Hepatocyte (in vitro differentiated cells): ENCODE data around the gene KCNC4. TPM values are rescaled to one million over a fixed set of nuclear protein-coding genes. Genes with fewer than 3 reads are reported as not detected.
A peak's percentile ranks its signal among the peaks of the same experiment; 100 is the strongest.

Experiments
- DNase-seq: peaks from one replicate; pipeline ENCODE4 v3.0.0-alpha.2; 2016; ENCODE audit warnings: low spot score
- H2AFZ ChIP-seq: fragments of 200-600 bp; sonication (generic); 2 replicates; pipeline ENCODE4 v1.6.0; 2016; ENCODE audit warnings: antibody characterized with exemption, mild to moderate bottlenecking
- H3K27ac ChIP-seq: fragments of 200-600 bp; sonication (generic); 2 replicates; pipeline ENCODE4 v1.5.1; 2016; ENCODE audit warnings: mild to moderate bottlenecking
- H3K27me3 ChIP-seq: fragments of 200-600 bp; sonication (generic); 2 replicates; pipeline ENCODE4 v1.6.1; 2016
- H3K36me3 ChIP-seq: fragments of 200-600 bp; sonication (generic); replicated peaks from 2 replicates; pipeline ENCODE4 v1.5.1; 2016; ENCODE audit warnings: low read depth; ENCODE audit not compliant: insufficient read depth
- H3K4me1 ChIP-seq: fragments of 200-600 bp; sonication (generic); 2 replicates; pipeline ENCODE4 v1.5.1; 2016; ENCODE audit warnings: mild to moderate bottlenecking, moderate library complexity; ENCODE audit not compliant: insufficient read depth
- H3K4me2 ChIP-seq: fragments of 200-600 bp; sonication (generic); 2 replicates; pipeline ENCODE4 v1.6.0; 2016
- H3K4me3 ChIP-seq: fragments of 200-600 bp; sonication (generic); 2 replicates; pipeline ENCODE4 v1.5.1; 2016; ENCODE audit warnings: mild to moderate bottlenecking
- H3K79me2 ChIP-seq: fragments of 200-600 bp; sonication (generic); 2 replicates; pipeline ENCODE4 v1.6.0; 2017; ENCODE audit warnings: mild to moderate bottlenecking
- H3K9me2 ChIP-seq: fragments of 200-600 bp; sonication (generic); replicated peaks from 2 replicates; pipeline ENCODE4 v1.6.0; 2017; ENCODE audit warnings: mild to moderate bottlenecking; ENCODE audit not compliant: insufficient read depth
- H3K9me3 ChIP-seq: fragments of 200-600 bp; sonication (generic); 2 replicates; pipeline ENCODE4 v1.5.1; 2016; ENCODE audit warnings: low read depth, mild to moderate bottlenecking
- H4K20me1 ChIP-seq: fragments of 200-600 bp; sonication (generic); 2 replicates; pipeline ENCODE4 v1.6.0; 2016; ENCODE audit warnings: mild to moderate bottlenecking; ENCODE audit not compliant: insufficient read depth, poor library complexity, severe bottlenecking
- EZH2 ChIP-seq: fragments of 200-600 bp; sonication (generic); IDR thresholded peaks from 2 replicates; pipeline ENCODE4 v1.6.1; 2016; ENCODE audit warnings: antibody characterized with exemption, mild to moderate bottlenecking, borderline replicate concordance
- EZH2phosphoT487 ChIP-seq: fragments of 200-600 bp; sonication (generic); IDR thresholded peaks from one replicate; pipeline ENCODE4 v1.6.1; 2018; ENCODE audit warnings: antibody characterized with exemption, mild to moderate bottlenecking, low read depth, moderate library complexity; ENCODE audit not compliant: unreplicated experiment, severe bottlenecking
- WGBS: methylation state at CpG from one replicate; pipeline ENCODE4 v1.1.6; 2016; ENCODE audit warnings: low lambda C conversion rate; ENCODE audit errors: missing lambda C conversion rate; 5-methylcytosine and 5-hydroxymethylcytosine counted together
- polyA plus RNA-seq: library from polyadenylated mRNA; unstranded; fragments of >200 nt; fragmentation: Nextera tagmentation; extraction: Ambion mirVana; gene quantifications from 2 replicates; pipeline ENCODE4 v1.2.1, GENCODE V29; 2016
- total RNA-seq: library from RNA; depleted of rRNA; stranded (reverse); fragments of >200 nt; gene quantifications from 2 replicates; pipeline ENCODE4 v1.2.3, GENCODE V29; 2014
- TF ChIP-seq, protein P1 (sequence below): fragments of 200-600 bp; sonication (generic); IDR thresholded peaks from 2 replicates; pipeline ENCODE4 v1.5.1; 2016; ENCODE audit warnings: antibody characterized with exemption, mild to moderate bottlenecking; ENCODE audit not compliant: poor library complexity

The KCNC4 gene
- total and polyA plus RNA-seq, 2 experiments from 2014 or later, result 1.3 to 4.6 TPM

DNA sequence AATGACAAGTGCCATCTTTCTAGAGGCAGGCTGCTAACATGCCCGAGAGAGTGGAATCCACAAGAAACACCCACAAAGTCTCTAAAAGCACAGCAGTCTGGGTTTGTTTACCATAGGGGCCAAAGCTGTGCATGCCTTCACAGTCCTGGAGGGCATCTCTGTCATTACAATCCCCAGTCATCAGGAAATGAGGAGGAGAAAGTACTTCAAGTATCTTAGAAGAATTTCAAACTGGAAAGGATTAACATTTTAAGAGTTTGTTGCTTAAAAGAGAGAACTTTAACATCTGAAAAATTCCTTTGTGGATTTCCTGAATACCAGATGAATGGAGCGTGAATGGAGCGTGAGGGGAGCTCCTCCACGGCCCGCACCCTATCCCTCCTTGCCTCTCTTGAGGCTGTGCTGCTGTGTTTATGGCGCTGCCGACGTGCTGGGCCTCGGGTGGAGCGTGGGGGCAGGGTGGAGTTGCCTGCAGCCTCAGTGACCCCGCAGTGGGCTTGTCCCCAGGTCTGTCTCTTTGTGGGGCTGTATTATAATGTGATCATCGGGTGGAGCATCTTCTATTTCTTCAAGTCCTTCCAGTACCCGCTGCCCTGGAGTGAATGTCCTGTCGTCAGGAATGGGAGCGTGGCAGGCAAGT, 36.5 kb upstream of the KCNC4 start:
- no peaks in the 10 kb centered on the region for H3K9me2 ChIP-seq
- no peaks in the 10 kb centered on the region for H3K27me3 ChIP-seq
- H3K79me2 ChIP-seq, result no peaks in the 10 kb centered on the region
- H3K4me3 ChIP-seq, result no peak overlapping the region
- no peak for DNase-seq
- H3K4me1 ChIP-seq, result no peaks in the 10 kb centered on the region
- H3K4me2 ChIP-seq, result no peak overlapping the region
- no peaks in the 10 kb centered on the region for H3K36me3 ChIP-seq
- 47% methylated on average over 15 of the region's 15 CpGs for WGBS
- no peak overlapping the region for H3K27ac ChIP-seq
- no peaks in the 10 kb centered on the region for H3K9me3 ChIP-seq
- no peaks in the 10 kb centered on the region for H4K20me1 ChIP-seq
- H2AFZ ChIP-seq, result no peak overlapping the region
- TF ChIP-seq EZH2phosphoT487 (no peak), EZH2 (no peak)
- TF ChIP-seq, protein P1, sequence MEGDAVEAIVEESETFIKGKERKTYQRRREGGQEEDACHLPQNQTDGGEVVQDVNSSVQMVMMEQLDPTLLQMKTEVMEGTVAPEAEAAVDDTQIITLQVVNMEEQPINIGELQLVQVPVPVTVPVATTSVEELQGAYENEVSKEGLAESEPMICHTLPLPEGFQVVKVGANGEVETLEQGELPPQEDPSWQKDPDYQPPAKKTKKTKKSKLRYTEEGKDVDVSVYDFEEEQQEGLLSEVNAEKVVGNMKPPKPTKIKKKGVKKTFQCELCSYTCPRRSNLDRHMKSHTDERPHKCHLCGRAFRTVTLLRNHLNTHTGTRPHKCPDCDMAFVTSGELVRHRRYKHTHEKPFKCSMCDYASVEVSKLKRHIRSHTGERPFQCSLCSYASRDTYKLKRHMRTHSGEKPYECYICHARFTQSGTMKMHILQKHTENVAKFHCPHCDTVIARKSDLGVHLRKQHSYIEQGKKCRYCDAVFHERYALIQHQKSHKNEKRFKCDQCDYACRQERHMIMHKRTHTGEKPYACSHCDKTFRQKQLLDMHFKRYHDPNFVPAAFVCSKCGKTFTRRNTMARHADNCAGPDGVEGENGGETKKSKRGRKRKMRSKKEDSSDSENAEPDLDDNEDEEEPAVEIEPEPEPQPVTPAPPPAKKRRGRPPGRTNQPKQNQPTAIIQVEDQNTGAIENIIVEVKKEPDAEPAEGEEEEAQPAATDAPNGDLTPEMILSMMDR, result no peak

DNA sequence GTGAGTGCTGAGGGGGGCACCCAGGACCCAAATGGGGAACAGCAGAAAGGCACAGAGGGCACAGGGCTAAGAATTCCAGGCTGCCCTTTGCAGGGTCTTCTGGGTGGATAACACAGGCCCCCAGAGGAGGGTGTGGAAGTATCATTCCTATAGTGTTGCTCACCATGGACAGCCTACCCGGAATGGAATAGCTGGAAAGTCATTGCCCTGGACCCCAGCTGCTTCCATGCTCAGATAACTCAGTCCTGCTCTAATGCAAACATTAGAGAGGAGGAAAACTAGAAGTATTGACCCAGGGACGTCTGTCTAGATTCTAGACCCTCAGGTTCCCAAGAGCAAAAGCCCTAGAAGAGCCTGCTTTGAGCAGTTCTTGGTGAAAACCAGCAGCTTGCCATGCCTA, 35.2 kb upstream of the KCNC4 start:
- no peak overlapping the region for H3K4me2 ChIP-seq
- no peaks in the 10 kb centered on the region for H3K27me3 ChIP-seq
- no peak overlapping the region for H3K27ac ChIP-seq
- H4K20me1 ChIP-seq, result no peaks in the 10 kb centered on the region
- 57% methylated on average over 2 of the region's 2 CpGs for WGBS
- H3K36me3 ChIP-seq, result no peaks in the 10 kb centered on the region
- no peaks in the 10 kb centered on the region for H3K4me1 ChIP-seq
- no peak for DNase-seq
- H3K9me2 ChIP-seq, result no peaks in the 10 kb centered on the region
- H3K9me3 ChIP-seq, result no peaks in the 10 kb centered on the region
- H3K79me2 ChIP-seq, result no peaks in the 10 kb centered on the region
- TF ChIP-seq EZH2phosphoT487 (no peak), EZH2 (no peak)
- TF ChIP-seq, protein P1, result no peak
- H2AFZ ChIP-seq, result no peak overlapping the region
- H3K4me3 ChIP-seq, result no peak overlapping the region

DNA sequence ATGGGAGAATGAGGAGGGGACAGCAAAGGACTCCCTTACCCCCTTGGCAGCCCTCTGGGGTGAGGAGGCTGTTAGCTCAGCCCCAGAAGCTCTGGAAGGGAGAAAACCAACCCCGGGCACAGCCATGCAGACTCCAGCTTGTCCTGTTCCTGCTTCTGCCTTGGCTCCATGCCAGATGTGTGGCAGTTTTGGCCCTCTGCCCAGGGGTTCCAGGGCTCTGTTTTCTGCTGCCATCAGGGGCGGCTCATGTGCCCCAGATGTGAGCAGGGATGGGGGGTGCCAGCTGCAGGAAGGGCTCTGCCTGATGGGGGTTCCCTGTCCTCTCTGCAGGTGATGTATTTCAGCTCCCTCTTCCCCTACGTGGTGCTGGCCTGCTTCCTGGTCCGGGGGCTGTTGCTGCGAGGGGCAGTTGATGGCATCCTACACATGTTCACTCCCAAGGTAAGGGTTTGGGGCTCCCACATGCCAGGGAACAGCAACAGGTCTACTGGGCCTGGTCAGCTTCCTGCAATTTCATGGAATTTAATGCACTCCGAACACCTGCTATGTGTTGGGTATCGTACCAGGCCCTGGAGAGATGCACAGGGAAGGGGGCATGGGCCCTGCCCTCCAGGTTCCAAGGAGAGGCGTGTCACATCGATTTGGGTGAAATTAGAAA, 33.7 kb upstream of the KCNC4 start:
- Histone ChIP-seq H2AFZ (no peak overlapping the region), H3K4me2 (no peak overlapping the region), H4K20me1 (no peaks in the 10 kb centered on the region), H3K27me3 (no peaks in the 10 kb centered on the region), H3K9me3 (no peaks in the 10 kb centered on the region), H3K27ac (no peak overlapping the region), H3K79me2 (no peaks in the 10 kb centered on the region), H3K36me3 (no peaks in the 10 kb centered on the region), H3K9me2 (no peaks in the 10 kb centered on the region), H3K4me1 (no peaks in the 10 kb centered on the region), H3K4me3 (no peak overlapping the region)
- WGBS, result 76% methylated on average over 9 of the region's 9 CpGs
- TF ChIP-seq EZH2phosphoT487 (no peak), EZH2 (no peak)
- TF ChIP-seq, protein P1, result no peak
- peak; percentile 35 for DNase-seq
